CD4-positive, alpha-beta T cell (primary cell): ENCODE results near the gene PPP3CB. TPM values are rescaled to one million over a fixed set of nuclear protein-coding genes. Genes with fewer than 3 reads are reported as not detected.

Experiments used
- ATAC-seq: fragments of 200-7000 bp; cut with Tn5 transposase; one replicate; pipeline ENCODE4 v1.10.0; 2022; ENCODE audit warnings: mild to moderate bottlenecking; ENCODE audit not compliant: poor library complexity
- CTCF ChIA-PET: fragments of 350-600 bp; sonication (Branson Sonifier 250); formaldehyde crosslinking; loops from one replicate; lab custom pipeline; 2021; ENCODE audit warnings: antibody characterized with exemption, inconsistent platforms; lab: Charles Lee
- POLR2A ChIA-PET: fragments of 350-600 bp; sonication (Branson Sonifier 250); formaldehyde crosslinking; loops from one replicate; lab custom pipeline; 2021; ENCODE audit warnings: antibody characterized with exemption, inconsistent platforms; lab: Charles Lee
- DNase-seq, 14 experiments: peaks; one replicate each; pipeline ENCODE4 v3.0.0-alpha.2; 2013 to 2020; ENCODE audit warnings: mixed read lengths in 2 of 14
- H3K27ac ChIP-seq, 2 donors: one replicate each; pipeline versions ENCODE4 v1.5.1 to v1.7.0; 2013; ENCODE audit warnings: low read length in 2 of 2, low read depth in 1 of 2, mild to moderate bottlenecking in 1 of 2
- H3K27me3 ChIP-seq, 2 experiments: 1 replicate in 1 of 2; 2 replicates in 1 of 2; pipeline versions ENCODE4 v1.6.1 to v1.7.0; 2013; ENCODE audit warnings: low read length in 2 of 2, control low read depth in 1 of 2, mild to moderate bottlenecking in 1 of 2, moderate library complexity in 1 of 2; ENCODE audit not compliant: insufficient read depth in 2 of 2, control insufficient read depth in 1 of 2
- H3K36me3 ChIP-seq: one replicate; pipeline ENCODE4 v1.6.1; 2013; ENCODE audit warnings: low read length, control low read depth; ENCODE audit not compliant: insufficient read depth
- H3K4me1 ChIP-seq: one replicate; pipeline ENCODE4 v1.6.1; 2013; ENCODE audit warnings: low read length, control low read depth; ENCODE audit not compliant: insufficient read depth
- H3K4me3 ChIP-seq: one replicate; pipeline ENCODE4 v1.5.1; 2013; ENCODE audit warnings: mild to moderate bottlenecking, low read length, moderate library complexity
- H3K9me3 ChIP-seq, 2 experiments: 1 replicate in 1 of 2; 2 replicates in 1 of 2; pipeline versions ENCODE4 v1.6.1 to v1.7.0; 2013; ENCODE audit warnings: low read length in 2 of 2, mild to moderate bottlenecking in 2 of 2, control low read depth in 1 of 2, moderate library complexity in 1 of 2; ENCODE audit not compliant: control insufficient read depth in 1 of 2, insufficient read depth in 1 of 2
- H3K27ac Mint-ChIP-seq: one replicate; pipeline ENCODE4 v1.8.0; 2020; ENCODE audit warnings: mixed read lengths
- H3K27me3 Mint-ChIP-seq: one replicate; pipeline ENCODE4 v1.8.0; 2021; ENCODE audit warnings: mixed read lengths
- H3K36me3 Mint-ChIP-seq: one replicate; pipeline ENCODE4 v1.8.0; 2021; ENCODE audit warnings: low read depth, mixed read lengths
- H3K4me1 Mint-ChIP-seq: one replicate; pipeline ENCODE4 v1.8.0; 2021; ENCODE audit warnings: low read depth, mixed read lengths
- H3K4me3 Mint-ChIP-seq: one replicate; pipeline ENCODE4 v1.8.0; 2020; ENCODE audit warnings: mild to moderate bottlenecking, mixed read lengths
- H3K9me3 Mint-ChIP-seq: one replicate; pipeline ENCODE4 v1.8.0; 2020; ENCODE audit warnings: mixed read lengths
- intact Hi-C, 2 experiments: fragments of 100-400 bp; cut with DNase I in 1 of 2; cut with micrococcal nuclease in 1 of 2; formaldehyde crosslinking; loops; one replicate each; pipeline versions ENCODE4 v1.15.1 to v1.9.0; 2023 to 2025; cut with DNase I, micrococcal nuclease
- polyA plus RNA-seq, 2 donors: library from polyadenylated mRNA; unstranded; fragments of 120-200 nt; gene quantifications; one replicate each; pipeline ENCODE4 v1.2.1, GENCODE V29; 2013
- total RNA-seq, 174 experiments: library from RNA in 2 of 174; stranded (reverse) in 2 of 174; gene quantifications; one replicate each; pipeline ENCODE4 v1.2.3 and lab custom pipeline; 2021 to 2026
- TF ChIP-seq, protein P1 (sequence below): fragments of 200-600 bp; IDR thresholded peaks from one replicate; pipeline ENCODE4 v1.8.0; 2022; ENCODE audit warnings: antibody characterized with exemption, mild to moderate bottlenecking

The PPP3CB gene
- 10 to 100 TPM; 20.2 to 20.3 TPM for total RNA-seq
- 47.3 TPM for polyA plus RNA-seq (2013, experiment 1 of 2)
- polyA plus RNA-seq (2013, experiment 2 of 2), result 51.9 TPM
- 26.0 to 89.0 (median 48.2) reads per million in 172 experiments for total RNA-seq (lab: John Stamatoyannopoulos, UW)

DNA sequence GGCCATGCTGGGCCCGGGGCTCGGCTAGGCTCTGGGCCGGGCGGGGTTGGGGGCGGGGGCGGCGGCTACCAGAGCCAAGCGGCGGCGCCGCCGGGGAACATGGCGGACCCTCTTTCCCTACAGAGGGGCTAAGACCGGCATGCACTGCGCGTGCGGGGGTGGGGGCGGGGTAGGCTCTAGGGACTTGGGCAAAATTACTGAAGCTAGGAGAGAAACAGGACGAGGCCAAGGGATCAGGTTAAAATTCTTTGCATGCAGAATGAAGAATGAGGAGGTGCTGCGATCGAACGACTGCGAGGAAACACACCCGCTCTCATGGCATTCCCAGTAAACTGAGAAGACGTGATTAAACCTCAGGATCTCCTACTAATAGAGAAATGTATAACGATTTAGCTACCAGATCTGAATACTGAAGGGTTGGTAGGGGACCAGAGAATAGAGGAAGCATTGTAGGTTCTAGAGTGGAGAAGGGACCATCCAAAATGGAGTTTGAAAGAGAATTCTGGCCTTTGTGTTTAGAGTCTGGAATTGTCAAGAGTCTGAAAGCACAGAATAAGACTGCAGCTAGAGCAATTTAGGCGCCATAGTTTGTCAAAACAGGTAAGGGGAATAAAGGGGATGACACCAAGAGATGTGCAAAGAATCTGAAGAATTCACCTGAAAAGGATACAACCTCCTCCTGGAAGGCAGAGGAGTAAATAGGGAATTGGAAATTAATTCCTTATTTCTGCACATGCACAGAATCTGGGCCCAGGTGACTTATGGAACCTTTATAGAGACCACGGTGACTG is at the start of gene PPP3CB:
Gene PPP3CB (minus strand): TSS at position 141 of the 791 bp plus-strand sequence. CDS start 135 bp downstream, at position 6.
- Mint-ChIP-seq H3K4me1 (peaks cover 58% of the 10 kb centered on the region), H3K27me3 (no peaks in the 10 kb centered on the region)
- intact Hi-C loops, result loop anchor here (2.0 to 10.0 kb wide), 9 partner anchors 131 to 1141 kb away; partner anchors contain the start of genes CHCHD1 (in 1 of the 2), DNAJB12 (in 1 of the 2), DNAJC9 (in 1 of the 2) and MICU1 (in 1 of the 2)

DNA sequence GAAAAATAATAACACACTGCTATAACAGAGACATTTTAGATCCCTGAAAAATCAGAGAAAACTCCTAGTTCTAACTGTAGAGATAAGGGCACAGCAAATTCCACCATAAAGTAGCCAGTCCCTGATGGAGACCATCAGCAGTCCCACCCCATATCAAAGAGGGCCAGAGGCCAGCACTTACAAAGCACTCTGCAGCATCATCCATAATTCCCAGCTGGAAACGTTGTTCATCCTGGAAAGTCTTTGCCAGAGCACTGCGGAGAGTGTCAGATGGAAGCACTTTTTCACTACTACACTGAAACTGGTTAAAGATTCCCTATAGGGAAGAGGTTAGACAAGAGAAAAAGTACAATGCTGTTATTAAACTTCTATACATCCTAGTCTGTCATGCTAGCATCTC is 49.5 kb upstream of the PPP3CB start:
- no peak overlapping the region for H3K27ac Mint-ChIP-seq
- intact Hi-C loops, result no loop called here
- Histone ChIP-seq H3K36me3 (no peaks in the 10 kb centered on the region), H3K4me3 (no peak overlapping the region), H3K27me3 (no peaks in the 10 kb centered on the region), H3K9me3 (no peaks in the 10 kb centered on the region), H3K4me1 (no peaks in the 10 kb centered on the region), H3K27ac (no peak overlapping the region)
- TF ChIP-seq, protein P1, sequence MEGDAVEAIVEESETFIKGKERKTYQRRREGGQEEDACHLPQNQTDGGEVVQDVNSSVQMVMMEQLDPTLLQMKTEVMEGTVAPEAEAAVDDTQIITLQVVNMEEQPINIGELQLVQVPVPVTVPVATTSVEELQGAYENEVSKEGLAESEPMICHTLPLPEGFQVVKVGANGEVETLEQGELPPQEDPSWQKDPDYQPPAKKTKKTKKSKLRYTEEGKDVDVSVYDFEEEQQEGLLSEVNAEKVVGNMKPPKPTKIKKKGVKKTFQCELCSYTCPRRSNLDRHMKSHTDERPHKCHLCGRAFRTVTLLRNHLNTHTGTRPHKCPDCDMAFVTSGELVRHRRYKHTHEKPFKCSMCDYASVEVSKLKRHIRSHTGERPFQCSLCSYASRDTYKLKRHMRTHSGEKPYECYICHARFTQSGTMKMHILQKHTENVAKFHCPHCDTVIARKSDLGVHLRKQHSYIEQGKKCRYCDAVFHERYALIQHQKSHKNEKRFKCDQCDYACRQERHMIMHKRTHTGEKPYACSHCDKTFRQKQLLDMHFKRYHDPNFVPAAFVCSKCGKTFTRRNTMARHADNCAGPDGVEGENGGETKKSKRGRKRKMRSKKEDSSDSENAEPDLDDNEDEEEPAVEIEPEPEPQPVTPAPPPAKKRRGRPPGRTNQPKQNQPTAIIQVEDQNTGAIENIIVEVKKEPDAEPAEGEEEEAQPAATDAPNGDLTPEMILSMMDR, result no peak
- H3K4me3 Mint-ChIP-seq, result no peak overlapping the region
- H3K4me1 Mint-ChIP-seq, result no peaks in the 10 kb centered on the region
- no peaks in the 10 kb centered on the region for H3K9me3 Mint-ChIP-seq
- POLR2A ChIA-PET, result no interaction called here
- CTCF ChIA-PET, result no interaction called here
- DNase-seq (no peak), ATAC-seq (no peak)
- peaks cover 5% of the 10 kb centered on the region for H3K36me3 Mint-ChIP-seq
- H3K27me3 Mint-ChIP-seq, result no peaks in the 10 kb centered on the region

More for the DNA sequence above, at the start of gene PPP3CB:
- peak within 1 kb of the TSS; percentile 91 for H3K4me3 Mint-ChIP-seq
- peak; percentile 82 for ATAC-seq
- H3K36me3 Mint-ChIP-seq, result peaks cover 14% of the 10 kb centered on the region
- no peaks in the 10 kb centered on the region for H3K27me3 ChIP-seq
- ChIA-PET POLR2A (interaction anchor here (0.6 to 3.1 kb wide), 29 partner anchors 7 to 1714 kb away, joined by 3 to 36 read pairs (median 5); partner anchors contain the start of genes ANXA7, CFAP70, CHCHD1 and DNAJC9), CTCF (no interaction called here)
- peak; percentile 84 to 97 (median 90) for DNase-seq
- H3K27ac ChIP-seq, result peak within 1 kb of the TSS; percentile 90 to 95
- H3K4me1 ChIP-seq, result peaks cover 31% of the 10 kb centered on the region
- H3K36me3 ChIP-seq, result no peaks in the 10 kb centered on the region
- H3K9me3 ChIP-seq, result no peaks in the 10 kb centered on the region
- no peaks in the 10 kb centered on the region for H3K9me3 Mint-ChIP-seq
- H3K27ac Mint-ChIP-seq, result peak within 1 kb of the TSS; percentile 78
- TF ChIP-seq, protein P1, result no peak
- peak within 1 kb of the TSS; percentile 95 for H3K4me3 ChIP-seq

DNA sequence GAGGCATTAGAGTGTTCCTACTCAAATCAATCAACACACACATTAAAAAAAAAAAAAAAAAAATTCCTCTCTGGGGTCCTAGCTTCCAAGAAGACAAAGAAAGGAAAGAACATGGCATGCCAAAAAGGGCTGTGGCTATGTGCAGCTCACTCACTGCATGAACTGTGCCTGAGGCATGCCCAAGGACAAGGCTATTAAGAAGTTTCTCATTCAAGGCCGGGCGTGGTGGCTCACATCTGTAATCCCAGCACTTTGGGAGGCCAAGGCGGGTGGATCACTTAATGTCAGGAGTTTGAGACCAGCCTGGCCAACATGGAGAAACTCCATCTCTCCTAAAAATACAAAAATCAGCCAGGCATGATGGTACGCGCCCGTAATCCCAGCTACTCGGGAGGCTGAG is 41.9 kb upstream of the PPP3CB start:
- no peak for DNase-seq
- H3K9me3 ChIP-seq, result no peaks in the 10 kb centered on the region
- no peaks in the 10 kb centered on the region for H3K27me3 ChIP-seq
- H3K36me3 ChIP-seq, result no peaks in the 10 kb centered on the region
- peaks cover 10% of the 10 kb centered on the region for H3K36me3 Mint-ChIP-seq
- no peak overlapping the region for H3K4me3 ChIP-seq
- ChIA-PET CTCF (no interaction called here), POLR2A (no interaction called here)
- H3K4me3 Mint-ChIP-seq, result no peak overlapping the region
- peaks cover 13% of the 10 kb centered on the region for H3K4me1 Mint-ChIP-seq
- peaks cover 6% of the 10 kb centered on the region for H3K27me3 Mint-ChIP-seq
- H3K27ac Mint-ChIP-seq, result no peak overlapping the region
- peaks cover 7% of the 10 kb centered on the region for H3K4me1 ChIP-seq
- TF ChIP-seq, protein P1, result no peak
- H3K9me3 Mint-ChIP-seq, result no peaks in the 10 kb centered on the region
- intact Hi-C loops, result no loop called here
- H3K27ac ChIP-seq, result no peak overlapping the region
- no peak for ATAC-seq
